GM21576 (cell line): ENCODE results near the gene HS6ST2.

Experiments
- ATAC-seq: cut with Tn5 transposase; IDR thresholded peaks from one replicate; pipeline ENCODE4 v1.9.1; 2021; ENCODE audit warnings: mild to moderate bottlenecking, moderate library complexity; ENCODE audit not compliant: unreplicated experiment

Gene HS6ST2

DNA sequence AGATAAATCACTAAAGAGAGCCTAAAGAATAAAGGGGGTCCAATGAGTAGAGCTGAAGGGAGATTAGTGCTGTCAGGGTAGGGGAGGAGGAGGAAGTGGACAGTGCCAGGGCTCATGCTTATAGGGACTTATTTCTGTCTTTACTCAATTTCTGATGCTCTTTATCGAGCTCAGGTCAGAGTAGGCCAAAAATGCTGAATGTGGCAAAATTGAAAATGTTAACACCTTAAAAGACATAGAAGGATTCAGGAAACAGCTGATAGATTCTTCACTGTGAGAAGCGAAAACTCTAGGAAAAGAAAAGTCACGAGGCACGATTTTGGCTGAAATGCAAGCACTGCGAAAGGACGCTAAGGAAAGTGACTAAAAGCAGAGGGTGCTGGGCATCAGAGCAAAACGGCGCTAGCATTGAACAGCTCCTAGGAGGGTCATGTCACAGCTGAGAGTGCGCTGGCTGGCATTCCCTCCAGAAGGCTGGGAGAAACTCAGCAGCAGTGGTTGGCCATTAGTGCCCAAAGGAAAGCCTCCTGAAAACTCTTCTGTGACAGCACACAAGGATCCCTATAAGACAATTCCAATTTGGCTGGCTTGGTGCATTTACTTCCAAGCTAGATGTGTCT lies 150.9 kb downstream of the HS6ST2 start:
- ATAC-seq: no peak

GRCh38 chrX:132802033-132802432 lies 156.4 kb downstream of the HS6ST2 start:
- no peak for ATAC-seq

DNA sequence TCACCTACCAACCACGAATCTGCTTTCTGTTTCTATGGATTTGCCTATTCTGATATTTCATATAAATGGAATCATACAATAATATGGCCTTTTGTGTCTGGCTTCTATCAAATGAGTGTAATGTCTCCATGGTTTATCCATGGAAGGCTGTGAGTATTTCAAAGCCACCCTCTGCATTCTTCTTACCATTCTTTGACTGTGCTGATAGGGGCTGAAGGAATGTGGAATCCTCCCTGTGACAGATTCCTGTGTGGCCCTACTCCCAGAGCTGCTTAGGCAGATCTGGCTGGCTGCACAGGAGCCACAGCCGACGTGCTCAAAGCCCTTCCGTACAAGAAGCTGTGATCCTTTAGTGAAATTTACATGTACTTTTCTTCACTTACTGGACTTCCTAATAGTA lies 163.2 kb downstream of the HS6ST2 start:
- ATAC-seq: no peak

- no peak for ATAC-seq
Observed at GRCh38 chrX:132791714-132792113, 166.7 kb downstream of the HS6ST2 start.

- no peak for ATAC-seq
Observed at GRCh38 chrX:132790329-132790728, 168.1 kb downstream of the HS6ST2 start.

- no peak for ATAC-seq
Observed at GRCh38 chrX:132786217-132786616, 172.2 kb downstream of the HS6ST2 start.

DNA sequence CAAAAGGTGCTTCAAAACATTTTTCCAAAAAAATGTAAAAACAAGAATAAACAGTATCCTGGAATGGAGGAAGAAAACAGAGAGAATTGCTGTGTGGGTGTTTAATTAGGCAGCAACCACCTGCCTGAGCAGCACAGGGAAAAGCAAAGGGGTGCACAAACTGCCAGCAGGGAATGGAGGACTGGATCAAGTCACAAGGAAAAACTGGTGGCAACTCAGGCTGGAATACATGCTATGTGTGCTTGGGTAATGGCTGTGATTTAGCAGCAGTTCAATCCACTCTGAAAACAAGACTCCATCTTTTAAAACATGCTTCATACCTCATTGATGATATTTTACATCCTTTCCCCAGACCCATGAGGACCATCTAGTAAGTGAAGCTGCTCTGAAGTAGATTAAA lies 179.5 kb downstream of the HS6ST2 start:
- no peak for ATAC-seq

DNA sequence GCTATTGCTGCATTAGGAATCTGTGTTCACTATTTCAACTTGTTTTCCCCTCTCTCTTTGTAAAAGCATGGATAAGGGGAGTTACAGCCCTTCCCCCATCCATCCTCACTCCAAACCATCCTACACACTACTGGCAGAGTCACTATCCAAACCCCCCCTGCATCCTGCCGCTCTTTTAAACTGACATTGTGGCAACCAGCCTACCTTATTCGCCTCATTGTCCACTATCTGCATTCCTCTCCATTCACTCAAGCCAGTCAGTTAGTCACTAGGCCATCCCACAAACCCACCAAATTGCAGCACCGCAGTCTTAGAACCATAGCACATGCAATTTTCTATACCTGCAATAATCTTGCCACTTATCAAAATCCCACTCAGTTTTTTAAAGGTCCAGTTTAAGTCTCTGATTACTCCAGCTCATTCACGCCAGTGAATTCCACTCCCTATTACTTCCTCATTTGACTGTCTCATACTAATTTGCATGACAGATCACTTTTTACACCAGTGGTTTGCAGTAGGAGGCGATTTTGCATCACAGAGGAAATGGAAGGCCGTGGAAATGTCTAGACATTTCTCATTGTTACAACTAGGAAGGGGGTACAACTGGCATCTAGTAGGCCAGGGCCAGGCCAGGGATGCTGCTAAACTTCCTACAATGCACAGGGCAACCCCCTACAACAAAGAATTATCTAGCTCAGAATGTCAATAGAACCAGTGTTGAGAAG lies 181.8 kb downstream of the HS6ST2 start:
- no peak for ATAC-seq

DNA sequence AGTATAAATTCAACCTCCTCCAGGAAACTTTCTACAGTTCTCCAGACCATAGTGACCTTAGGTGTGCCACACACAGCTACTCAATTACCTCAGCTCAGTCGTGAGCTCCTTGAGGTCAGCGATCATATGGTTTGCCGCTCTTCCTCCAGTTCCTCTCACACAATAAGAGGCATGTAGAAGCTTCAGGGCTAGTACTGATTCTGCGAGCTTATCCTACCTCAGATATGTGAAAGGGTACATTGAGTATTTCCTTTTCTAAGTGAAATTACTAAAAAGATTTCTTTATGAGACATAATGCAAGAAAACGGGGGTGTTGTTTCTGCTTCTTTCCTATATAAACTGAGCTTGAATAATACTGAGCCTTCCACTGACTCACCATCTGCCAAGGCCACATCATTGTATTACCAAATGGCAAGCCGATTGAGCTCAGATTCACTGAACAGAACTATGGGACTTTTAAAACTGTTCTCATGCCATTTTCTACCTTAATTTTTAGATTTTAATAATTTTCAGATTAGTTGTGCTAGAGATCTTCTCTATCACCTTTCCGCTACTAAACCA lies 183.1 kb downstream of the HS6ST2 start:
- no peak for ATAC-seq

- ATAC-seq: no peak
Observed at GRCh38 chrX:132774010-132774714, 184.3 kb downstream of the HS6ST2 start.

DNA sequence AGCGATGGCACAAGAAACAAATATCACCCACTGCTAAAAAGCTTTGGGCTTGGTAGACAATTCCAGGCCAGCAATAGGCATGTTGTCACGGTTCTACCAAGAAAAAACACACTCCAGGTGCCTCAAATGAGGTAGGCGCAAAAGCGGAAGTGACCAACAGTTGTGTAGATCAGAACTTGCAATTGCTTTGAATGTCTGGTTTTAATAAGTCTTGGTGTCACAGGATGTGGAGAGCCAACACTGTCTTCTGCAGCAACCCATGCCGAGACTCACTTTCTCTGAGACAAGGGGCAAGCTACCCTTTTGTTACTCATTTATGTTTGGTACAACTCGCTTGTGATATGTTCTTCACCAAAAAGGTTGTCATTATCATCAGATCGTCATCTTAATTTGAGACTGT lies 188.8 kb downstream of the HS6ST2 start:
- ATAC-seq: no peak

GRCh38 chrX:132766452-132766851 lies 192.0 kb downstream of the HS6ST2 start:
- ATAC-seq: no peak

- ATAC-seq: no peak
Observed at GRCh38 chrX:132763528-132763927, 194.9 kb downstream of the HS6ST2 start.

DNA sequence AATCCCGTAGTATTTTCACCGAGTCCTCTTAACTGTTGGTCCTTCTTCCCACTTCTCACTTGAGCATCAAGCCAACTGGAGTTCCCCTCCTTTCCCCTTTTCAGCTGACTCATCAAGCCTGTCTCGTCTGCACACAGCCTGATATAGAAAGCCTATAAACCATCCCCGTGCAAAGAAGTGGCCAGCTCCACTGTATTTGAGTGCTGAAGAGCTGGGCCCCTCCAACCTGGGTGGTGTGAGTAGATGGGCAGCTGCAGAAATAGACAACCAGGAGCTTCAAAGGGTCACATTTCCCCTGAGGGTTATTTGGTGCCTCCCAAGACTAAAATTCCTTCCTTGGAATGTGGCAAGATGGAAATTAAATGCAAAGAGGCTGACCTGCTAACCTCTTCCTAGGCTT lies 199.7 kb downstream of the HS6ST2 start:
- no peak for ATAC-seq

DNA sequence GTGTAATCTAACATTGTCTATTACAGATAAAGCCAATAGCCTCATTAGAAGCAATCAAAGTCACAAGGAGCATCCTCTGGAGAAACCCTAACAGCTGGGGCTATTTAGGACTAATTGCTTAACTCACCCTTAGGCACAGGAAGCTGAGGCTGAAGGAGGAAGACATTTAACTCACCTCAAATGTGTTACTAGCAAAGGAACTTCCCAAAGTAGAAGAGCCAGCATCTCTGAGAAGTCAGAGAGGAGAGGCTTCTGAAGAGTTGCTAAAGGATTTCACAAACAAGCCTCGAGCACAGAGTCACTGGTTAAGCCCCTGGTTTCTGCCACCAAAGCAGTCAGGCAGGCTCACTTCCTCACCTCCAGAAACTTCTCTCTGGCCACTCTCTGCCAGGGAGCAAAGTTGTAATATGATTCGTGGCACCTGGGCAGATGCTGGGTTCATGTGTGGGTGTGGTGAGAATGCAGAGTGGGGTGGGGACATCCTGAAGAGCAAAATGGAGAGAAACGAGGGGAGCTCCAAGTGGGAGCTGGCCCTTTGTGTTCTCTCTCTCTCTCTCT lies 201.3 kb downstream of the HS6ST2 start:
- ATAC-seq: no peak

GRCh38 chrX:132756439-132756838 lies 202.0 kb downstream of the HS6ST2 start:
- ATAC-seq: no peak

GRCh38 chrX:132751063-132751690 lies 207.3 kb downstream of the HS6ST2 start:
- ATAC-seq: no peak

GRCh38 chrX:132750331-132751062 lies 207.9 kb downstream of the HS6ST2 start:
- no peak for ATAC-seq

- no peak for ATAC-seq
Observed at GRCh38 chrX:132749406-132749805, 209.0 kb downstream of the HS6ST2 start.

DNA sequence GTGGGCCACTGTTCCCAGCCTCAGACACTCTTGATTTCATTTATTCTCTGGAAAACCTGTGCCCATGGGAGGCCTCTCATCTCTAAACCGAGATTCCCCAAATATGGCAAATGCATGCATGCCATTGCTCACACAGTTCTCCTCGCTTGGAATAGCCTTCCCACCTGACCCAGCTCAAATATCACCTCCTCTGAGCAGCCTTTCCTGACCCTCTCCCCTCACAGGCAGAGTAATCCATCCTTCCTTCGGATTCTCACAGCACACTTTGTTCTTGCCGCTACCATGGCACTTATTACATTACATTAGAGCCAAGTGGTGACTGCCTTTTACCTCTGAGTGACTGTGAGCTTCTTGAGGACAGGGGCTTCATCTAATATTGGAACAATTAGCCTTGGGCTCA lies 209.5 kb downstream of the HS6ST2 start:
- ATAC-seq: no peak
